Thyroid gland (tissue), 4 donors: Measurements from ENCODE around the gene TTYH1.

Experiments used
- POLR2A ChIP-seq, 2 donors: fragments of 450-650 bp; IDR thresholded peaks; one replicate each; pipeline ENCODE4 v1.6.1; 2017; ENCODE audit warnings: antibody characterized with exemption in 2 of 2, mild to moderate bottlenecking in 2 of 2, moderate library complexity in 1 of 2
- TF ChIP-seq, protein P1 (sequence below), 6 experiments: fragments of 200-600 bp in 3 of 6; fragments of 450-650 bp in 3 of 6; sonication (generic) in 3 of 6; IDR thresholded peaks; one replicate each; pipeline ENCODE4 v1.5.1; 2016 to 2019; ENCODE audit warnings: antibody characterized with exemption in 6 of 6, mild to moderate bottlenecking in 2 of 6, inconsistent platforms in 1 of 6, moderate library complexity in 1 of 6

DNA sequence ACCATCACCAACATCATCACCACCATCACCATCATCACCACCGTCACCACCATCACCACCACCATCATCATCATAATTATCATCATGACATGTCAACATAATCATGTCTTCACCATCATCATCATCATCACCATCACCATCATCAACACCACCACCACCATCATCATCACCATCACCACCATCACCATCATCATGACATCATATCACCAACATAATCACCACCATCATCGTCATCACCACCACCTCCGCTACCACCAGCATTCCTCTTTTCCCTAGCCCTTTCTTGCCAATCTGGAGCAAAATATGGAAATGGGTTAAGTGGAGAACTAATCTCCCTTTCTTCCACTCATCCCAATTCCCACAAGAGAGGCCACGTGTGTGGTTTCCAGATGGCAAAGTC lies 1.1 kb upstream of the TTYH1 start:
- TF ChIP-seq, protein P1, sequence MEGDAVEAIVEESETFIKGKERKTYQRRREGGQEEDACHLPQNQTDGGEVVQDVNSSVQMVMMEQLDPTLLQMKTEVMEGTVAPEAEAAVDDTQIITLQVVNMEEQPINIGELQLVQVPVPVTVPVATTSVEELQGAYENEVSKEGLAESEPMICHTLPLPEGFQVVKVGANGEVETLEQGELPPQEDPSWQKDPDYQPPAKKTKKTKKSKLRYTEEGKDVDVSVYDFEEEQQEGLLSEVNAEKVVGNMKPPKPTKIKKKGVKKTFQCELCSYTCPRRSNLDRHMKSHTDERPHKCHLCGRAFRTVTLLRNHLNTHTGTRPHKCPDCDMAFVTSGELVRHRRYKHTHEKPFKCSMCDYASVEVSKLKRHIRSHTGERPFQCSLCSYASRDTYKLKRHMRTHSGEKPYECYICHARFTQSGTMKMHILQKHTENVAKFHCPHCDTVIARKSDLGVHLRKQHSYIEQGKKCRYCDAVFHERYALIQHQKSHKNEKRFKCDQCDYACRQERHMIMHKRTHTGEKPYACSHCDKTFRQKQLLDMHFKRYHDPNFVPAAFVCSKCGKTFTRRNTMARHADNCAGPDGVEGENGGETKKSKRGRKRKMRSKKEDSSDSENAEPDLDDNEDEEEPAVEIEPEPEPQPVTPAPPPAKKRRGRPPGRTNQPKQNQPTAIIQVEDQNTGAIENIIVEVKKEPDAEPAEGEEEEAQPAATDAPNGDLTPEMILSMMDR (IDR thresholded peaks at IDR 0.05): no peak
- TF ChIP-seq POLR2A (IDR thresholded peaks at IDR 0.05): no peak
